ENCODE results near the gene CHIA. TPM values are rescaled to one million over a fixed set of nuclear protein-coding genes. Genes with fewer than 3 reads are reported as not detected.

CHIA gene
- total and polyA plus RNA-seq, 2 experiments from 2014 or later: not detected

GRCh38 chr1:111283838-111284237 lies 6.8 kb upstream of the CHIA start:
- Histone ChIP-seq H3K27me3 (no peaks in the 10 kb centered on the region), H4K20me1 (ENCODE audit: insufficient read depth, poor library complexity, severe bottlenecking) (no peaks in the 10 kb centered on the region), H2AFZ (no peak overlapping the region), H3K79me2 (no peaks in the 10 kb centered on the region), H3K9me3 (ENCODE audit: low read depth) (no peaks in the 10 kb centered on the region), H3K36me3 (replicated peaks; ENCODE audit: insufficient read depth, low read depth) (no peaks in the 10 kb centered on the region), H3K4me1 (ENCODE audit: insufficient read depth) (peaks cover 12% of the 10 kb centered on the region), H3K4me3 (no peak overlapping the region), H3K9me2 (replicated peaks; ENCODE audit: insufficient read depth) (no peaks in the 10 kb centered on the region), H3K27ac (no peak overlapping the region), H3K4me2 (no peak overlapping the region)
- DNase-seq (ENCODE audit: low spot score): no peak
- no peak for TF ChIP-seq EZH2 (IDR thresholded peaks at IDR 0.05; ENCODE audit: borderline replicate concordance)

- no peak for TF ChIP-seq CTCF (IDR thresholded peaks at IDR 0.05; ENCODE audit: poor library complexity)
- TF ChIP-seq EZH2phosphoT487 (IDR thresholded peaks at IDR 0.05; ENCODE audit: low read depth, severe bottlenecking, unreplicated experiment): no peak
- no peak for TF ChIP-seq EZH2 (IDR thresholded peaks at IDR 0.05; ENCODE audit: borderline replicate concordance)
- Histone ChIP-seq H4K20me1 (ENCODE audit: insufficient read depth, poor library complexity, severe bottlenecking) (no peaks in the 10 kb centered on the region), H3K27ac (no peak overlapping the region), H2AFZ (no peak overlapping the region), H3K9me3 (ENCODE audit: low read depth) (no peaks in the 10 kb centered on the region), H3K79me2 (no peaks in the 10 kb centered on the region), H3K4me2 (no peak overlapping the region), H3K36me3 (replicated peaks; ENCODE audit: insufficient read depth, low read depth) (no peaks in the 10 kb centered on the region), H3K9me2 (replicated peaks; ENCODE audit: insufficient read depth) (no peaks in the 10 kb centered on the region), H3K4me3 (no peak overlapping the region), H3K27me3 (no peaks in the 10 kb centered on the region), H3K4me1 (ENCODE audit: insufficient read depth) (peaks cover 12% of the 10 kb centered on the region)
- 76% methylated on average over 2 of the region's 2 CpGs for WGBS (ENCODE audit: low lambda C conversion rate, missing lambda C conversion rate)
- DNase-seq (ENCODE audit: low spot score): no peak
Measured at GRCh38 chr1:111285879-111286278, 4.8 kb upstream of the CHIA start.

- no peaks in the 10 kb centered on the region for H3K9me2 ChIP-seq (replicated peaks; ENCODE audit: insufficient read depth)
- no peak overlapping the region for H3K4me2 ChIP-seq
- H3K27ac ChIP-seq: no peak overlapping the region
- no peak overlapping the region for H2AFZ ChIP-seq
- H3K4me1 ChIP-seq (ENCODE audit: insufficient read depth): peaks cover 12% of the 10 kb centered on the region
- WGBS (ENCODE audit: low lambda C conversion rate, missing lambda C conversion rate): 0% methylated on average over 1 of the region's 1 CpG
- H4K20me1 ChIP-seq (ENCODE audit: insufficient read depth, poor library complexity, severe bottlenecking): no peaks in the 10 kb centered on the region
- no peak for DNase-seq (ENCODE audit: low spot score)
- H3K27me3 ChIP-seq: no peaks in the 10 kb centered on the region
- no peak overlapping the region for H3K4me3 ChIP-seq
- H3K9me3 ChIP-seq (ENCODE audit: low read depth): no peaks in the 10 kb centered on the region
- no peaks in the 10 kb centered on the region for H3K36me3 ChIP-seq (replicated peaks; ENCODE audit: insufficient read depth, low read depth)
- H3K79me2 ChIP-seq: no peaks in the 10 kb centered on the region
- TF ChIP-seq EZH2 (IDR thresholded peaks at IDR 0.05; ENCODE audit: borderline replicate concordance) (no peak), CTCF (IDR thresholded peaks at IDR 0.05; ENCODE audit: poor library complexity) (no peak), EZH2phosphoT487 (IDR thresholded peaks at IDR 0.05; ENCODE audit: low read depth, severe bottlenecking, unreplicated experiment) (no peak)
Measured at GRCh38 chr1:111286912-111287311, 3.7 kb upstream of the CHIA start.

- 65% methylated on average over 5 of the region's 5 CpGs for WGBS (ENCODE audit: low lambda C conversion rate, missing lambda C conversion rate)
Measured at GRCh38 chr1:111289371-111289770, 1.3 kb upstream of the CHIA start.

More at GRCh38 chr1:111289371-111289770, 1.3 kb upstream of the CHIA start:
- no peak overlapping the region for H3K27ac ChIP-seq
- no peak overlapping the region for H2AFZ ChIP-seq
- H3K9me3 ChIP-seq (ENCODE audit: low read depth): no peaks in the 10 kb centered on the region
- TF ChIP-seq EZH2 (IDR thresholded peaks at IDR 0.05; ENCODE audit: borderline replicate concordance) (no peak), CTCF (IDR thresholded peaks at IDR 0.05; ENCODE audit: poor library complexity) (no peak), EZH2phosphoT487 (IDR thresholded peaks at IDR 0.05; ENCODE audit: low read depth, severe bottlenecking, unreplicated experiment) (no peak)
- no peaks in the 10 kb centered on the region for H3K9me2 ChIP-seq (replicated peaks; ENCODE audit: insufficient read depth)
- H3K4me2 ChIP-seq: no peak overlapping the region
- H3K27me3 ChIP-seq: no peaks in the 10 kb centered on the region
- no peaks in the 10 kb centered on the region for H3K79me2 ChIP-seq
- H3K4me3 ChIP-seq: no peak overlapping the region
- no peaks in the 10 kb centered on the region for H4K20me1 ChIP-seq (ENCODE audit: insufficient read depth, poor library complexity, severe bottlenecking)
- no peak for DNase-seq (ENCODE audit: low spot score)
- H3K36me3 ChIP-seq (replicated peaks; ENCODE audit: insufficient read depth, low read depth): no peaks in the 10 kb centered on the region
- peaks cover 12% of the 10 kb centered on the region for H3K4me1 ChIP-seq (ENCODE audit: insufficient read depth)

Data from hepatocyte (in vitro differentiated cells).